K562 (cell line): Measurements from ENCODE around the gene AACS. TPM values are rescaled to one million over a fixed set of nuclear protein-coding genes. Genes with fewer than 3 reads are reported as not detected.

ENCODE experiments used
- ATAC-seq: fragments of 200-7000 bp; cut with Tn5 transposase; 3 replicates; pipeline ENCODE4 v1.9.1; 2020; ENCODE audit warnings: moderate library complexity
- BruUV-seq: library from RNA; stranded (reverse); fragments of 400-500 nt; replicated peaks from 2 replicates; lab custom pipeline; 2021; lab: Mats Ljungman, UMichigan
- CTCF ChIA-PET: fragments of 300-600 bp; formaldehyde crosslinking; extraction: SDS; loops from one replicate; lab custom pipeline; 2021; ENCODE audit warnings: low intra/inter-chr PET ratio; lab: Yijun Ruan, JAX
- POLR2A ChIA-PET: fragments of 300-600, 350-650 bp; sonication (Branson Sonifier 250); formaldehyde crosslinking; extraction: SDS; loops from one replicate; lab custom pipeline; 2021; ENCODE audit warnings: antibody characterized with exemption, inconsistent platforms; lab: Yijun Ruan, JAX
- DNase-seq, 4 experiments: peaks; one replicate each; pipeline versions ENCODE4 v3.0.0 to v3.0.0-alpha.2; 2011 to 2018; ENCODE audit warnings: low spot score in 3 of 4, mixed read lengths in 3 of 4; ENCODE audit errors: extremely low read depth in 1 of 4
- FAIRE-seq: peaks from 2 replicates; lab custom pipeline; 2011; peaks lifted over from hg19 to GRCh38; lab: Jason Lieb, UNC
- H2AFZ ChIP-seq: 2 replicates; pipeline ENCODE4 v1.6.0; 2011; ENCODE audit warnings: low read depth, low read length, control low read depth, inconsistent platforms
- H3K27ac ChIP-seq: fragments of 200-600 bp; 3 replicates; pipeline ENCODE4 v1.8.0; 2011; ENCODE audit warnings: low read depth, mild to moderate bottlenecking, control low read depth, inconsistent platforms, low read length, moderate library complexity, mixed read lengths; ENCODE audit errors: extremely low read depth
- H3K27me3 ChIP-seq, 2 experiments: fragments of 300-600 bp in 1 of 2; 2 replicates in 1 of 2; 3 replicates in 1 of 2; pipeline versions ENCODE4 v1.6.0 to v1.8.0; 2011; ENCODE audit warnings: inconsistent platforms in 2 of 2, low read length in 2 of 2, mild to moderate bottlenecking in 1 of 2, mixed read lengths in 1 of 2, moderate library complexity in 1 of 2; ENCODE audit not compliant: control insufficient read depth in 2 of 2, insufficient read depth in 2 of 2
- H3K36me3 ChIP-seq: fragments of 300-600 bp; 3 replicates; pipeline ENCODE4 v1.8.0; 2011; ENCODE audit warnings: mild to moderate bottlenecking, low read length, inconsistent platforms; ENCODE audit not compliant: control insufficient read depth, insufficient read depth
- H3K4me1 ChIP-seq, 2 experiments: fragments of 200-600 bp in 1 of 2; replicated peaks in 1 of 2; 2 replicates in 1 of 2; 3 replicates in 1 of 2; pipeline versions ENCODE4 v1.5.1 to v1.8.0; 2011; ENCODE audit warnings: inconsistent platforms in 2 of 2, low read length in 2 of 2, mild to moderate bottlenecking in 1 of 2, mixed read lengths in 1 of 2, moderate library complexity in 1 of 2; ENCODE audit not compliant: control insufficient read depth in 2 of 2, insufficient read depth in 2 of 2
- H3K4me2 ChIP-seq: 2 replicates; pipeline ENCODE4 v1.6.1; 2011; ENCODE audit warnings: low read length, control low read depth, inconsistent platforms, mixed read lengths; ENCODE audit not compliant: insufficient read depth
- H3K4me3 ChIP-seq: fragments of 200-600 bp; sonication (generic), shearing (Covaris generic); 2 replicates; pipeline ENCODE4 v1.5.1; 2016; ENCODE audit warnings: control low read depth, inconsistent platforms
- H3K79me2 ChIP-seq: fragments of 200-600 bp; 3 replicates; pipeline ENCODE4 v1.8.0; 2011; ENCODE audit warnings: low read length, inconsistent platforms; ENCODE audit not compliant: control insufficient read depth, insufficient read depth
- H3K9ac ChIP-seq, 2 experiments: 2 replicates each; pipeline versions ENCODE4 v1.6.0 to v1.6.1; 2011; ENCODE audit warnings: low read depth in 2 of 2, low read length in 2 of 2, control low read depth in 1 of 2, inconsistent platforms in 1 of 2, mild to moderate bottlenecking in 1 of 2, mixed read lengths in 1 of 2; ENCODE audit not compliant: insufficient read depth in 1 of 2
- H3K9me1 ChIP-seq: one replicate; pipeline ENCODE4 v1.6.0; 2011; ENCODE audit warnings: inconsistent platforms, mild to moderate bottlenecking, low read length, moderate library complexity; ENCODE audit not compliant: control insufficient read depth, insufficient read depth
- H3K9me3 ChIP-seq: replicated peaks from 2 replicates; pipeline ENCODE4 v1.5.1; 2011; ENCODE audit warnings: low read depth, low read length, inconsistent platforms; ENCODE audit not compliant: control insufficient read depth, insufficient read depth
- H4K20me1 ChIP-seq: replicated peaks from 2 replicates; pipeline ENCODE4 v1.6.1; 2011; ENCODE audit warnings: low read length, inconsistent platforms, mixed read lengths; ENCODE audit not compliant: control insufficient read depth, insufficient read depth
- CBX1 ChIP-seq: sonication (generic); IDR thresholded peaks from 2 replicates; pipeline ENCODE4 v1.6.1; 2016; ENCODE audit warnings: antibody characterized with exemption, low read depth, mild to moderate bottlenecking
- CLOCK ChIP-seq: fragments of 250-450 bp; sonication (Bioruptor Pico); IDR thresholded peaks from 2 replicates; pipeline ENCODE4 v1.4.0; 2020; ENCODE audit warnings: mild to moderate bottlenecking, moderate library complexity, borderline replicate concordance
- CXXC5 ChIP-seq: fragments of 250-450 bp; sonication (Bioruptor Pico); IDR thresholded peaks from 2 replicates; pipeline ENCODE4 v1.8.0; 2022; ENCODE audit warnings: inconsistent platforms, mild to moderate bottlenecking, moderate library complexity
- EHMT2 ChIP-seq: fragments of 450-650 bp; IDR thresholded peaks from 2 replicates; pipeline ENCODE4 v1.6.1; 2018; ENCODE audit warnings: antibody characterized with exemption
- ELF2 ChIP-seq: fragments of 250-450 bp; sonication (Bioruptor Pico); IDR thresholded peaks from 2 replicates; pipeline ENCODE4 v1.5.0; 2021; ENCODE audit warnings: mild to moderate bottlenecking
- HES1 ChIP-seq: fragments of 450-650 bp; IDR thresholded peaks from 2 replicates; pipeline ENCODE4 v1.6.1; 2016; ENCODE audit warnings: low read depth, mild to moderate bottlenecking, moderate library complexity
- KAT7 ChIP-seq: sonication (generic); formaldehyde crosslinking; IDR thresholded peaks from 2 replicates; pipeline ENCODE4 v1.8.0; 2022; ENCODE audit warnings: missing genetic modification reagents, mild to moderate bottlenecking, borderline replicate concordance
- NCOA1 ChIP-seq: fragments of 450-650 bp; IDR thresholded peaks from 2 replicates; pipeline ENCODE4 v1.6.1; 2016; ENCODE audit warnings: low read depth
- PURB ChIP-seq: sonication (generic); formaldehyde crosslinking; IDR thresholded peaks from 2 replicates; pipeline ENCODE4 v1.9.0; 2021; ENCODE audit warnings: low read depth, mild to moderate bottlenecking, missing genetic modification reagents
- SREBF2 ChIP-seq: sonication (generic); formaldehyde crosslinking; IDR thresholded peaks from 2 replicates; pipeline ENCODE4 v1.4.0; 2020; ENCODE audit warnings: mild to moderate bottlenecking, missing genetic modification reagents
- THRB ChIP-seq: fragments of 450-650 bp; formaldehyde crosslinking; conservative IDR thresholded peaks from 2 replicates; pipeline ENCODE4 v1.4.0; 2022; ENCODE audit warnings: mild to moderate bottlenecking, missing genetic modification characterization
- ZBTB43 ChIP-seq: sonication (generic); formaldehyde crosslinking; IDR thresholded peaks from 2 replicates; pipeline ENCODE4 v1.8.0; 2023; ENCODE audit warnings: mild to moderate bottlenecking, missing genetic modification reagents
- ZNF224 ChIP-seq: sonication (generic); formaldehyde crosslinking; IDR thresholded peaks from 2 replicates; pipeline ENCODE4 v1.8.0; 2022; ENCODE audit warnings: mild to moderate bottlenecking, missing genetic modification reagents
- ZNF280A ChIP-seq: fragments of 450-650 bp; IDR thresholded peaks from 2 replicates; pipeline ENCODE4 v1.6.1; 2018; ENCODE audit warnings: mild to moderate bottlenecking, low read depth; ENCODE audit not compliant: partially characterized antibody
- WGBS: fragments of 100-300 bp; shearing (Covaris generic); methylation state at CpG from one replicate; pipeline ENCODE4 v1.1.6; 2016; ENCODE audit warnings: low coverage, mixed read lengths; ENCODE audit not compliant: insufficient coverage; ENCODE audit errors: missing lambda C conversion rate; 5-methylcytosine and 5-hydroxymethylcytosine counted together
- in situ Hi-C: fragments of 300-500 bp; cut with MboI; formaldehyde crosslinking; loops from 4 replicates; pipeline ENCODE4 v1.15.0; 2018; ENCODE audit warnings: inconsistent platforms, mixed read lengths
- intact Hi-C: fragments of 100-400 bp; cut with micrococcal nuclease; formaldehyde crosslinking; loops from 2 replicates; pipeline ENCODE4 v1.14.2; 2022
- polyA plus RNA-seq, 8 experiments: library from polyadenylated mRNA; depleted of rRNA in 4 of 8; stranded (reverse) in 5 of 8; unstranded in 3 of 8; fragments of >200 nt; fragmentation: Nextera tagmentation in 2 of 8; fragmentation: Illumina TruSeq in 1 of 8; extraction: Ambion mirVana in 2 of 8; extraction: Trizol in 1 of 8; gene quantifications; 2 replicates each; pipeline versions ENCODE4 v1.2.1 to v1.2.3, GENCODE V29; 2011 to 2014; ENCODE audit warnings: inconsistent platforms in 1 of 8, missing spikeins in 1 of 8
- total RNA-seq, 7 experiments: library from RNA; depleted of rRNA in 6 of 7; stranded (reverse); fragments of >200 nt in 6 of 7; fragmentation: Illumina TruSeq in 2 of 7; extraction: Trizol in 2 of 7; gene quantifications; 2 replicates each; pipeline versions ENCODE4 v1.2.1 to v1.2.3, GENCODE V29; 2011 to 2021; ENCODE audit warnings: low replicate concordance in 1 of 7

AACS gene
- total and polyA plus RNA-seq, 9 of the 15 experiments (the other 6 are each of a cell fraction or from before 2014, with no cell fraction given): 2.4 to 13.0 (median 6.0) TPM

- no peak for TF ChIP-seq HES1
These were observed 3.2 kb downstream of the AACS start (continued) for GRCh38 chr12:125068391-125068790.

GRCh38 chr12:125069616-125070015, 4.4 kb downstream of the AACS start:
- intact Hi-C loops: no loop called here
- ATAC-seq (no peak), FAIRE-seq (no peak), DNase-seq (no peak)
- no peak overlapping the region for H3K9ac ChIP-seq
- H3K9me3 ChIP-seq: no peaks in the 10 kb centered on the region
- peaks cover 9% of the 10 kb centered on the region for H3K79me2 ChIP-seq
- H2AFZ ChIP-seq: no peak overlapping the region
- CTCF ChIA-PET: no interaction called here
- no peak overlapping the region for H3K4me2 ChIP-seq
- WGBS: 47% methylated on average over 8 of the region's 8 CpGs
- 0 out of 2 replicates have a peak, but pooled peaks cover 9% of the 10 kb centered on the region for H4K20me1 ChIP-seq
- no peak overlapping the region for H3K4me3 ChIP-seq
- no TSS peak for BruUV-seq
- peaks cover 0 to 15% of the 10 kb centered on the region in 2 experiments; a peak in 3 of 5 replicates for H3K4me1 ChIP-seq
- in situ Hi-C loops: no loop called here
- H3K27me3 ChIP-seq: peaks cover 0 to 13% of the 10 kb centered on the region in 2 experiments; a peak in 1 of 5 replicates
- H3K9me1 ChIP-seq: no peaks in the 10 kb centered on the region
- POLR2A ChIA-PET: interaction anchor here (0.7 to 0.9 kb wide), 5 partner anchors 10 to 319 kb away, joined by 3 to 5 read pairs (median 3); no protein-coding TSS in a partner anchor
- H3K36me3 ChIP-seq: no peaks in the 10 kb centered on the region
- H3K27ac ChIP-seq: no peak overlapping the region
- TF ChIP-seq SREBF2 (CRISPR knock-in tag) (no peak), PURB (CRISPR knock-in tag) (no peak), ZNF280A (no peak), KAT7 (CRISPR knock-in tag) (no peak), THRB (CRISPR knock-in tag) (no peak), NCOA1 (no peak), ELF2 (CRISPR knock-in tag) (no peak), CBX1 (no peak), ZNF224 (no peak), EHMT2 (no peak), CXXC5 (CRISPR knock-in tag) (no peak), CLOCK (CRISPR knock-in tag) (no peak), ZBTB43 (CRISPR knock-in tag) (no peak)
